ENCODE data around the gene LDHA. TPM values are rescaled to one million over a fixed set of nuclear protein-coding genes. Genes with fewer than 3 reads are reported as not detected.

LDHA gene
- total RNA-seq, 1 experiment from 2014 or later: 721 TPM

DNA sequence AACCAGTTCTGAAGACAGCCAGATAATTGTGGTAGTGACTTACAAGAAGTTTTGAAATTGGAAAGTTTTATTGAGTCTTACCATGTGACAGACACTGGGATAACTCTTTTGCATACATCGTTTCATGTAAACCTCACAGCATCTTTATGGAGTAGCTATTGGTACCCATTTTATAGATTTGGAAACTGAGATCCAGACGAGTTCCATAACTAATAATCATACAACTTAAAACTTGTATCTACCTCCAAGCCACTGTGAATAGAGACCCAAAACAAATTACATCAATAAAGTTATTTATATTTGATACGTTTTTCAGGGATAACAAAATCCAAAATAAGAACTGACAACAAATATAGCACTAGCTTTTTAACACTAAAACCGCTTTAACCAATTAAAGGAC lies 35.7 kb upstream of the LDHA start:
- BruUV-seq (replicated peaks): no TSS peak
- intact Hi-C loops (cut with micrococcal nuclease; ENCODE audit: unreplicated experiment): no loop called here
- no peaks in the 10 kb centered on the region for H3K9me3 Mint-ChIP-seq (ENCODE audit: low read depth, unreplicated experiment)
- TF ChIP-seq CTCF (IDR thresholded peaks at IDR 0.05; ENCODE audit: unreplicated experiment): no peak
- H3K4me3 Mint-ChIP-seq (ENCODE audit: low read depth, unreplicated experiment): no peak overlapping the region
- H3K36me3 Mint-ChIP-seq (ENCODE audit: insufficient read depth, unreplicated experiment): peaks cover 40% of the 10 kb centered on the region
- DNase-seq: no peak
- H3K4me1 Mint-ChIP-seq (ENCODE audit: low read depth, unreplicated experiment): no peaks in the 10 kb centered on the region
- H3K27me3 Mint-ChIP-seq (ENCODE audit: unreplicated experiment): no peaks in the 10 kb centered on the region
- CTCF ChIA-PET: no interaction called here
- H3K27ac Mint-ChIP-seq (ENCODE audit: unreplicated experiment): no peak overlapping the region

- intact Hi-C loops (cut with micrococcal nuclease; ENCODE audit: unreplicated experiment): no loop called here
- Mint-ChIP-seq H3K27me3 (ENCODE audit: unreplicated experiment) (no peaks in the 10 kb centered on the region), H3K4me1 (ENCODE audit: low read depth, unreplicated experiment) (no peaks in the 10 kb centered on the region), H3K9me3 (ENCODE audit: low read depth, unreplicated experiment) (no peaks in the 10 kb centered on the region), H3K36me3 (ENCODE audit: insufficient read depth, unreplicated experiment) (peaks cover 40% of the 10 kb centered on the region), H3K4me3 (ENCODE audit: low read depth, unreplicated experiment) (no peak overlapping the region), H3K27ac (ENCODE audit: unreplicated experiment) (no peak overlapping the region)
- no peak for DNase-seq
- TF ChIP-seq CTCF (IDR thresholded peaks at IDR 0.05; ENCODE audit: unreplicated experiment): no peak
- CTCF ChIA-PET: interaction anchor here (0.6 kb wide), 1 partner anchor 9 kb away, joined by 5 read pairs; no protein-coding TSS in a partner anchor
- BruUV-seq (replicated peaks): no TSS peak
These were observed 33.2 kb upstream of the LDHA start for GRCh38 chr11:18361154-18361553.

GRCh38 chr11:18364495-18365073 lies 29.8 kb upstream of the LDHA start:
- H3K36me3 Mint-ChIP-seq (ENCODE audit: insufficient read depth, unreplicated experiment): peaks cover 31% of the 10 kb centered on the region
- DNase-seq: no peak
- no peaks in the 10 kb centered on the region for H3K9me3 Mint-ChIP-seq (ENCODE audit: low read depth, unreplicated experiment)
- CTCF ChIA-PET: no interaction called here
- no peak overlapping the region for H3K4me3 Mint-ChIP-seq (ENCODE audit: low read depth, unreplicated experiment)
- BruUV-seq (replicated peaks): no TSS peak
- H3K27me3 Mint-ChIP-seq (ENCODE audit: unreplicated experiment): no peaks in the 10 kb centered on the region
- H3K4me1 Mint-ChIP-seq (ENCODE audit: low read depth, unreplicated experiment): no peaks in the 10 kb centered on the region
- H3K27ac Mint-ChIP-seq (ENCODE audit: unreplicated experiment): no peak overlapping the region
- intact Hi-C loops (cut with micrococcal nuclease; ENCODE audit: unreplicated experiment): no loop called here
- no peak for TF ChIP-seq CTCF (IDR thresholded peaks at IDR 0.05; ENCODE audit: unreplicated experiment)

- H3K27ac Mint-ChIP-seq (ENCODE audit: unreplicated experiment): no peak overlapping the region
- peaks cover 31% of the 10 kb centered on the region for H3K36me3 Mint-ChIP-seq (ENCODE audit: insufficient read depth, unreplicated experiment)
- no peaks in the 10 kb centered on the region for H3K27me3 Mint-ChIP-seq (ENCODE audit: unreplicated experiment)
- TF ChIP-seq CTCF (IDR thresholded peaks at IDR 0.05; ENCODE audit: unreplicated experiment): no peak
- CTCF ChIA-PET: no interaction called here
- no TSS peak for BruUV-seq (replicated peaks)
- intact Hi-C loops (cut with micrococcal nuclease; ENCODE audit: unreplicated experiment): no loop called here
- H3K4me3 Mint-ChIP-seq (ENCODE audit: low read depth, unreplicated experiment): no peak overlapping the region
- no peaks in the 10 kb centered on the region for H3K9me3 Mint-ChIP-seq (ENCODE audit: low read depth, unreplicated experiment)
- no peak for DNase-seq
- no peaks in the 10 kb centered on the region for H3K4me1 Mint-ChIP-seq (ENCODE audit: low read depth, unreplicated experiment)
These were observed 28.6 kb upstream of the LDHA start for GRCh38 chr11:18365741-18366140.

Data from Calu3 (cell line).